HFFc6 (cell line): ENCODE measurements around the gene AUTS2. TPM values are rescaled to one million over a fixed set of nuclear protein-coding genes. Genes with fewer than 3 reads are reported as not detected.

Experiments used
- DNase-seq: peaks from one replicate; pipeline ENCODE4 v3.0.0-alpha.2; 2018
- H3K27ac Mint-ChIP-seq: 2 replicates; pipeline ENCODE4 v1.8.0; 2020; ENCODE audit warnings: mild to moderate bottlenecking, mixed read lengths
- H3K27me3 Mint-ChIP-seq: 2 replicates; pipeline ENCODE4 v1.8.0; 2021; ENCODE audit warnings: mild to moderate bottlenecking, moderate library complexity, mixed read lengths; ENCODE audit not compliant: insufficient read depth
- H3K36me3 Mint-ChIP-seq: 2 replicates; pipeline ENCODE4 v1.8.0; 2021; ENCODE audit warnings: low read depth, mixed read lengths
- H3K4me1 Mint-ChIP-seq: 2 replicates; pipeline ENCODE4 v1.8.0; 2020; ENCODE audit warnings: low read depth, mixed read lengths
- H3K4me3 Mint-ChIP-seq: 2 replicates; pipeline ENCODE4 v1.8.0; 2020; ENCODE audit warnings: mild to moderate bottlenecking, moderate library complexity, mixed read lengths
- H3K9me3 Mint-ChIP-seq: 2 replicates; pipeline ENCODE4 v1.8.0; 2020; ENCODE audit warnings: mild to moderate bottlenecking, mixed read lengths
- CTCF ChIP-seq: fragments of 200-600 bp; sonication (generic); IDR thresholded peaks from 2 replicates; pipeline ENCODE4 v1.5.0; 2021; ENCODE audit warnings: antibody characterized with exemption, mild to moderate bottlenecking
- total RNA-seq, 6 experiments: library from RNA; stranded (reverse); fragmentation: NEBNext Ultra II Directional; extraction: Animal tissue kit (Norgen Biotek cat#: 25700); gene quantifications; 2 replicates in 1 of 6; 3 replicates in 5 of 6; pipeline ENCODE4 v1.2.3, GENCODE V29; 2021

Gene AUTS2
- total RNA-seq, 6 experiments from 2014 or later, result 0.02 to 0.19 (median 0.16) TPM; not detected in 2

DNA sequence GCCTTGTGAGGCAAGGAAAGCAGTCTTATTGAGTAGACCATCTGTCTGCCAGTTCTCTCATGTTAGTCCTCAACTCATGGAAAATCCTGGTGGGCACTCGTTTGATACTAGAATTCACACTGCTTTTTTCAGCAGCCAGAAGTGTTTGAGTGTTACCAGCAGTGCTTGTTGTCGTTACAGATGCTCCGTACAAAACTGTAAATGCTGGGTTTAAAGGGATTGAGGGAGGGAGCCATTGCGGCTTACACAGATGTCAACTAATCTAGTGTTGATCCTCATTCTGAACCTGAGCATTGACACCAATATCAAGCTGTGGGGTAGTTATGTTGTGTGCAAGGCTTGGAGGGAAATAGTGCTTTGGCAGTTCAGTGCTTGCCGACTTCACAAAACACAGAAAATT, 348.6 kb downstream of the AUTS2 start:
- Mint-ChIP-seq H3K36me3 (no peaks in the 10 kb centered on the region), H3K27ac (no peak overlapping the region), H3K4me3 (no peak overlapping the region), H3K4me1 (no peaks in the 10 kb centered on the region), H3K27me3 (no peaks in the 10 kb centered on the region; the same call in 1 of the 2 replicates), H3K9me3 (peaks cover 13% of the 10 kb centered on the region)
- no peak for TF ChIP-seq CTCF
- DNase-seq, result no peak

DNA sequence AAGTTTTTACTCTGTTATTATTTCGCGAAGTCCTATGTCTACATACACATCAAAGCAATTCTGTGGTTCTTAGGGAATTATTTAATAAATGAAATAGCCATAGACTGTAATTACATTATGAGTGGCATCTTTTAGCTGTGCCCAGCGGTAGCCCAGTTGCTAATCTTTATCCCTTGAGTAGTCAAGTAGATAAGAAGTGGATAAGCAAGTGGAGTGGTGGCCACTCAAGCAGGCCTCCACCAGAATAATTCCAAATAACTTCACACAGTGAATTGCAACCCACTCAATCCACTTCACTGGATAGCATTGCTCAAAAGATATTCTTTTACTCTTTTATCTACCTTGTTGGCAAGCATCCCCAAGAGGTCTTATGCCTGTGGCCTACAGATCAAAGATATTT, 349.7 kb downstream of the AUTS2 start:
- Mint-ChIP-seq H3K4me3 (no peak overlapping the region), H3K27ac (no peak overlapping the region), H3K36me3 (no peaks in the 10 kb centered on the region), H3K4me1 (no peaks in the 10 kb centered on the region), H3K27me3 (no peaks in the 10 kb centered on the region; the same call in 1 of the 2 replicates), H3K9me3 (peaks cover 13% of the 10 kb centered on the region)
- DNase-seq, result no peak
- TF ChIP-seq CTCF, result no peak

DNA sequence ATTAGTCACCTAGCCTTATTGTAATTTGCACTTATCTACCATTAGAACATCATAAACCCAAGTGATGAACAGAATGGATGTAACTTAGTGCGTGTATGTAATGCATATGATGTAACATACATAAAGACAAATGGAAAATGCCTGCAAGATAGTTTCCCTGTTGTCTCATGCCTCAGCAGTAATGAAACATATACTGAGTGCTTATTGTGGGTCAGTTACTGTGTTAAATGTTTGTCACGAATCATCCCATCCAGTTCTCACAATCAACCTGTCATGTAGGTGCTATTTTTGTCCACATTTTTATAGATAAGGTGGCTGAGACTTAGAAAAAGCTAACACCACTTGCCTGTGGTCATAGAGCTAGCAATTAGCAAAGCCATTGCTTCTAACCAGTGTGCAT, 350.8 kb downstream of the AUTS2 start:
- H3K27ac Mint-ChIP-seq, result no peak overlapping the region
- peaks cover 13% of the 10 kb centered on the region for H3K9me3 Mint-ChIP-seq
- H3K4me3 Mint-ChIP-seq, result no peak overlapping the region
- no peak for TF ChIP-seq CTCF
- H3K36me3 Mint-ChIP-seq, result no peaks in the 10 kb centered on the region
- no peaks in the 10 kb centered on the region; the same call in 1 of the 2 replicates for H3K27me3 Mint-ChIP-seq
- no peaks in the 10 kb centered on the region for H3K4me1 Mint-ChIP-seq
- no peak for DNase-seq

GRCh38 chr7:69951458-69951857, 353.2 kb downstream of the AUTS2 start:
- DNase-seq, result no peak
- Mint-ChIP-seq H3K4me1 (no peaks in the 10 kb centered on the region), H3K27ac (no peak overlapping the region), H3K36me3 (no peaks in the 10 kb centered on the region), H3K4me3 (no peak overlapping the region), H3K9me3 (peaks cover 14% of the 10 kb centered on the region), H3K27me3 (no peaks in the 10 kb centered on the region)
- no peak for TF ChIP-seq CTCF

DNA sequence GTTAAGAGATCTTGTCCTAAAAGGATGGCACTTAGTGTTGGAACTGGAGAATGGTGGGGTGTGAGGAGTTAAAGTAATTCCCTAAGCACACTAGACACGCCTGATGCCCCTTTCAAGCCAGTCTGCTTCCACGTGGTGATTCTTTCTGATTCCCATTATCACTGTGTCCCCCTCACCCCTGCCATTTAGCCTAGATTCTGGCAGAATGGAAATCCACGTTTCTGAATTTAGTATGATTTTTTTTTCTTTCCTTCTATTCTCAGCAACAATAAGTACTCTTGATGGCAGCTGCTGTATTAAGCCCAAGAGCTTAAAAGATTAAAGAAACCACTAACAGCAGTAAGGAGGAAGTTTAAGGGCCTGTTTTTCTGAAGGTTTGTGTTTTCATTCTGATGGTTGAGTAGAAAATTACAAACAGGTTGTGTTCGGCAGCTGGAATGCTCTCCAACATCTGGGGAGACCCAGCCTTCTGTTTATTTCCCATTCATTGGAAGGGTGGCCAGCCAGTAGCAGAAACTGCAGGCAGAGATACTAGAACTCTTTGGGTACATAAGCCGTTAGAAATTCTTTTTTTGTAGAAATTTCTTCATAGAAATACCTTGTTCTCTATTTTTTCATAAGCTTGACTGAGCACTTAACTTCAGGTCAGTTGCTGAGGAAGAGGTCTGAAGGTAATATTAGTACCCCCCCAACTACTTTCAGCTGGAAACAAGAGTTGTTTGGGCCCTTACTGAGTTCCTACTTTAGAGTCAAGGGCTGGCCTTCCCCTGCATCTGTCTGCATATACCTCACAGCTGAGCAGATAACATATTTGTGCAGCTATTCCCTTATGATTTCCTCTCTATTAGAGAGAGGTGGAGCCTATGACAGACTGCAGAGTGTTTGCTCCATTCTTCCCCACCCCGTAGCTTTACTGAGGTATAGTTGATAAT, 355.1 kb downstream of the AUTS2 start:
- Mint-ChIP-seq H3K27me3 (no peaks in the 10 kb centered on the region), H3K36me3 (no peaks in the 10 kb centered on the region), H3K4me3 (no peak overlapping the region), H3K27ac (no peak overlapping the region), H3K9me3 (peaks cover 24% of the 10 kb centered on the region), H3K4me1 (no peaks in the 10 kb centered on the region)
- DNase-seq, result no peak
- TF ChIP-seq CTCF, result no peak
